ENCODE measurements around the gene RLF.

The RLF gene

GRCh38 chr1:40239626-40240025, 78.4 kb downstream of the RLF start:
- no peak for DNase-seq
- TF ChIP-seq CTCF (IDR thresholded peaks at IDR 0.05; ENCODE audit: low read depth, low read length), result no peak
- no peaks in the 10 kb centered on the region for H3K4me1 ChIP-seq
- H3K27me3 ChIP-seq, result no peaks in the 10 kb centered on the region
- H3K36me3 ChIP-seq, result peaks cover 18% of the 10 kb centered on the region
- no peak overlapping the region for H3K4me3 ChIP-seq (ENCODE audit: low read depth, low read length)
- no peaks in the 10 kb centered on the region for H3K9me3 ChIP-seq

- no peak for DNase-seq
- H3K9me3 ChIP-seq, result no peaks in the 10 kb centered on the region
- H3K4me1 ChIP-seq, result no peaks in the 10 kb centered on the region
- H3K36me3 ChIP-seq, result peaks cover 18% of the 10 kb centered on the region
- H3K27me3 ChIP-seq, result no peaks in the 10 kb centered on the region
- no peak overlapping the region for H3K4me3 ChIP-seq (ENCODE audit: low read depth, low read length)
- no peak for TF ChIP-seq CTCF (IDR thresholded peaks at IDR 0.05; ENCODE audit: low read depth, low read length)
Measured at GRCh38 chr1:40240390-40240789, 79.2 kb downstream of the RLF start.

GRCh38 chr1:40241362-40241761, 80.2 kb downstream of the RLF start:
- Histone ChIP-seq H3K36me3 (peaks cover 12% of the 10 kb centered on the region), H3K27me3 (no peaks in the 10 kb centered on the region), H3K9me3 (no peaks in the 10 kb centered on the region), H3K4me3 (ENCODE audit: low read depth, low read length) (no peak overlapping the region), H3K4me1 (no peaks in the 10 kb centered on the region)
- no peak for TF ChIP-seq CTCF (IDR thresholded peaks at IDR 0.05; ENCODE audit: low read depth, low read length)
- no peak for DNase-seq

- no peak for TF ChIP-seq CTCF (IDR thresholded peaks at IDR 0.05; ENCODE audit: low read depth, low read length)
- Histone ChIP-seq H3K27me3 (no peaks in the 10 kb centered on the region), H3K4me1 (no peaks in the 10 kb centered on the region), H3K4me3 (ENCODE audit: low read depth, low read length) (no peak overlapping the region), H3K9me3 (no peaks in the 10 kb centered on the region), H3K36me3 (no peaks in the 10 kb centered on the region)
- no peak for DNase-seq
Measured at GRCh38 chr1:40243351-40243750, 82.2 kb downstream of the RLF start.

- Histone ChIP-seq H3K4me3 (ENCODE audit: low read depth, low read length) (no peak overlapping the region), H3K4me1 (no peaks in the 10 kb centered on the region), H3K27me3 (no peaks in the 10 kb centered on the region), H3K36me3 (no peaks in the 10 kb centered on the region), H3K9me3 (no peaks in the 10 kb centered on the region)
- TF ChIP-seq CTCF (IDR thresholded peaks at IDR 0.05; ENCODE audit: low read depth, low read length), result no peak
- no peak for DNase-seq
Measured at GRCh38 chr1:40244138-40244744, 83.1 kb downstream of the RLF start.

- Histone ChIP-seq H3K27me3 (no peaks in the 10 kb centered on the region), H3K4me3 (ENCODE audit: low read depth, low read length) (no peak overlapping the region), H3K9me3 (no peaks in the 10 kb centered on the region), H3K4me1 (no peaks in the 10 kb centered on the region), H3K36me3 (no peaks in the 10 kb centered on the region)
- TF ChIP-seq CTCF (IDR thresholded peaks at IDR 0.05; ENCODE audit: low read depth, low read length), result no peak
- no peak for DNase-seq
Measured at GRCh38 chr1:40245686-40246085, 84.5 kb downstream of the RLF start.

Data from BE2C (cell line).